NCI-H2171 treated with DMSO at 0.1 percent for 48 hours (cell line): ENCODE data around the gene ATP8A2.
"Not testable (repeated sequence)": the region's sequence is repeated elsewhere in the genome, so short reads cannot be mapped to it uniquely, and the experiment has no call there.

Experiments
- DNase-seq: peaks from one replicate; lab custom pipeline; 2025; lab: John Stamatoyannopoulos, UW

ATP8A2 gene

DNA sequence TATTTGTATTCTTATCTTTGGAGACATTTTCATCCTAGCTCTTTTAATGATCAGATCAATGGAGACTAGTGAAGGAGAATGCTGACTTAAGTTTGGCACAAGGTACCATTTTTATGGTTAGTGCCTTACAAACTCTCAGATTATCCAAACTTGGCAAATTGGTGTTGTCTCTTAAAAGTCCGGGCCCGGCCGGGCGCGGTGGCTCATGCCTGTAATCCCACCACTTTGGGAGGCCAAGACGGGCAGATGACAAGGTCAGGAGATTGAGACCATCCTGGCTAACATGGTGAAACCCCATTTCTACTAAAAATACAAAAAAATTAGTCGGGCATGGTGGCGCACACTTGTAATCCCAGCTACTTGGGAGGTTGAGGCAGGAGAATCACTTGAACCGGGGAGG, 177.2 kb downstream of the ATP8A2 start:
- not testable (repeated sequence) for DNase-seq

- DNase-seq, result peak; percentile 62
These were observed 190.0 kb downstream of the ATP8A2 start for GRCh38 chr13:25561812-25562211.

DNA sequence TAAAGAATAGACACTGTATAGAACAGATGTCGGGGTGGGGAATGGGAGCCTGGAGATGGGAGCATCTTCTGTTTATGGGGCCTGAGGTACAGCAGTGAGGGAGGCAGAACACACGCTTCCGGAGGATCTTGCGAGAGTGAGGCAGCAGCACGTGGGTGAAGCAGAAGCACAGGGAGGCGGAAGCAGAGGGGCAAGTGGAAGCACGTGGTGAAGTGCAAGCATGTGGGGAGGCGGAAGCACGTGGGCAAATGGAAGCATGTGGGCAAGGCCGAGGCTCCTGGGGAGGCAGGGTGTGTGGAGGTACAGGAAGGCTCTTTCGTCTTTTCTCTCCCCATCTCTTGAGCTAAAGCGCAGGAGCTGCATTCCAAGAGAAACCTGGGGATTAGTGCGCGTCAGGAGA, 198.4 kb downstream of the ATP8A2 start:
- DNase-seq, result no peak

DNA sequence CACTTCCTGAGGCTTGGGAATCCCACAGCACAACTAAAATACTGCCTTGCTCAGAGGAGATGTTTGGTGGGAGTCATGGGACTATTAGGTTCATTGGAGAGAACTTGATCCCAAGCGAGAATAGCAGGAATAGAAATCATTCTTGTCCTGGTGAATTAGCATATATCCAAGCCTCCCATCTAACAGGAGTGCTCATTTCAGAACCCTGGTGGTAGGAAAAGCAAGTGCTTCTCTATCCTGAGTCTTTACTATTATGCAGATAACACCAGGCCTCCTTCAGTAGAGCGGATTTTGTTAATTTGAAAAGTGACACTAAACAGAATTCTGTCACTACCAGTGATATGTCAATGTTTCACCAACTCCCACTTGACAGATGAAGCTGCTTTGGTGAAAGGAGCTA, 199.5 kb downstream of the ATP8A2 start:
- no peak for DNase-seq

DNA sequence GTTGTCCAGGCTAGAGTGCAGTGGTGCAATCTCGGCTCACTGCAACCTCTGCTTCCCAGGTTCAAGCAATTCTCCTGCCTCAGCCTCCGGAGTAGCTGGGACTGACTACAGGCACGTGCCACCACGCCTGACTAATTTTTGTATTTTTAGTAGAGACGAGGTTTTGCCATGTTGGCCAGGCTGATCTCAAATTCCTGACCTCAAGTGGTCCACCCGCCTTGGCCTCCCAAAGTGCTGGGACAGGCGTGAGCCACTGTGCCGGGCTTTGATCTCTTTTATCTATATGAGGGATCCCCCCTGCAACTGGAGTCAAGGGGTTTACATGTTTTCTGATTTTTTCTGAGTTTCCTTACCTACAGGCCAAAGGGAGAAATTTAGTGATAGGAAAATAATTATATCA, 200.4 kb downstream of the ATP8A2 start:
- not testable (repeated sequence) for DNase-seq

DNA sequence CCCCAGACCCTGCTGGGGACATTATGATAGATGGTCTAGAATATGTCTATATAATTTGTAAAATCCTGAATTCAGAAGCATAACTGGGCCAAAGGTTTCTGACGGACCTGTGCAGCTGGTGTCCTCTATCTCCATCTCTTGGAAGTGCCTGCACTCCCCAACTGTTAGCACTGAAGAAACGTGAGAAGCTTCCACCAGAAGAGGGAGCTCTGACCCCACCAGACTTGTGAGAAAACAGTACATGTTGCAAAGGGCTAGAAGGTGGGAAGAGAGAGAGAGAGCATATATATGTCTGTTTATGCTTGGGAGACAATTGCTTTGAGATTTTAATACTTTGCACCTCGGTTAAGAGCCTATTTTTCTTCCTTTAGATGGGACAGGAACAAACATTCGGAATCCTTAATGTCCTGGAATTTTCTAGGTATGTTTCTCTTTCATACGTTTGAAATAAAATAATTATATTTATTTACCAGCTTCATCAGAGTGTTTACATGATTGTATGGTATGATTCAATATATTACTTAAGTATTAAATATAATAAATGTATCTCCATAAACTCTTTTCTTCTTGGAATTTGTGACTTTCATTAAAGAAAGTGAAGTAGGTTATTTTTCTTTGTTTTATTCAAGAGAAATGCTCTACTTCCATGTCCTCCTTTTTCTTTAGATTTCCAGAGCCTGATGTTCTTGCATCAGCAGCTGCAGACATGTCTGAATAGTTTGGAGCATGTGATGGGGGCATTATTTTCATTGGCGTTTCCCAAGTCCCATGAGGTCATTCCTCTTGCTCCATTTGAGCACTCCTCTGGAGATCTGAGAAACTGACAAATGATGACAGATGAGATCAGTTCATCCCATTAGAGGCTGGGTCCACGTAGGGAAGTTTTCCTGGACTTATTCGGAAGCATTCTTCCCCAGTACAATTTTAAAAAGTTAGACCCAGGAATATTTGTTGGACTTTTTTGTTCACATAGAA, 202.9 kb downstream of the ATP8A2 start:
- DNase-seq, result peak; percentile 83

DNA sequence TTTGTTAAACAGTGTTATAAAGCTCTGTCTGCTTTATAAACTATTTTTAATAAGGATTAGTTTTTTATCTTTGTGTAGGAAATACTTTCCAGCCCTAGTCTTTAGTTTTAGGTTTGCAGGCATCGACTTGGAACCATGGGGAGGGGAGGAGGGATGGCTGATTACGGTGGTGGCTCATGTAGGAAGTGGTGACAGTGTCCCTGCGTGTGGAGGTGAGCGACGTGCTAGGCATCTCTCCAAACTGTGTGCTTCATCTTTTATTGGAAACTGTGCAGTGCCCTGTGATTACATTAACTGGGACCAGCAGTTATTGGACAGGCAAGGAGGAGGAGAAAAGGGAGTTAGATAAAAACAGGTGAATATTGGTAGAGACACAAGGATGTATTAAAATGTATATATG, 203.8 kb downstream of the ATP8A2 start:
- no peak for DNase-seq

GRCh38 chr13:25578526-25578925, 206.8 kb downstream of the ATP8A2 start:
- DNase-seq, result no peak

- DNase-seq, result no peak
These were observed 207.4 kb downstream of the ATP8A2 start for GRCh38 chr13:25579221-25579620.

DNA sequence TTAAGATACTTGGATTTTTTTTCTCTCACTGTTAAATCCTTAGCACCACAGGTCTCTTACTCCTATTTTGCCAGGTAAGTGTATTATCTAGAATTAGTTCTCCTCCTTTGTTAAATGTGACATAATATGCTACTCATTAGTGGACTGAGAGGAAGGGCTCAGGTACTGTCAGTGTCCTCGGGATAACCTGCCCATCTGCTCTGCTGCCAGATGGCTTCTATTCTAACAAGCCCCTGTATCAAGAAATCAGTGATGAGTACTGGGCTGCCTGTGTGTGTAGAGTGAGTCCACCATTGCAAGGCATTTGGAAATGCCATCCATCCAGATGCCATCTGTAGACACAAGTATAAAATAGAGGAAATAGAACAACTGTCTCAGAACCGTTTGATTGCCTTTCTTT, 209.6 kb downstream of the ATP8A2 start:
- DNase-seq, result peak; percentile 80

GRCh38 chr13:25584087-25584486, 212.3 kb downstream of the ATP8A2 start:
- DNase-seq, result no peak

GRCh38 chr13:25585000-25585399, 213.2 kb downstream of the ATP8A2 start:
- no peak for DNase-seq

DNA sequence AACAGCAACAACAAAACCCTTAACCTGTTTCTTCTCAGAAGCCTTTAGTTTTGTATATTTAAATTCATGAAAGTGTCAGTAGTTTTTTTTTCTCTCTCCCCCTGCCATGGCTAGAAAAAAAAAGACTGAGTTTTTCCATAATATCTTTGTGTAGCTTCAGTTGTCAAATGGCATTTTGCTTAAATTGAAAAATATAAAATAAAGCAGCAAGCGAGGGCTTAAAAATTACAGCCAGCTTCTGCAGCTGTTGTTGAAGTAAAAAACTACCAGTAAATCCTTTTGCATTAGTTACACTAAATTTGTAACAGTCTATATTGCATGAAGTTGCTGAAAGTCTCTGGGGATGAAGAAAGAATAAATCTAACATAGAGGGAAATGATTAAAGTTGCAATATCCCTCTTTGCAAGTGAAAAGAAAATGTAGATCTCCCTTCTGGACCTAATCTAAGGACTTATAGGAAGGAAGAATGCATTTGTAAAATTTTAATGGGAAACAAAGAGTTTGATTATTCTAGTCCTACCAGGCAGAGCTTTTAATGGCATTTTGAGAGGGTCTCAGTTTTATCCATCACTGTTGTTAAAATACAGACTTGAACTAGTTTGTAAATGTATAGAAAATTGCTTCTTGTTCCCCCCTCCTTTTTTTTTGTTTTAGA, 215.7 kb downstream of the ATP8A2 start:
- no peak for DNase-seq

- DNase-seq, result no peak
These were observed 216.7 kb downstream of the ATP8A2 start for GRCh38 chr13:25588336-25589060.

DNA sequence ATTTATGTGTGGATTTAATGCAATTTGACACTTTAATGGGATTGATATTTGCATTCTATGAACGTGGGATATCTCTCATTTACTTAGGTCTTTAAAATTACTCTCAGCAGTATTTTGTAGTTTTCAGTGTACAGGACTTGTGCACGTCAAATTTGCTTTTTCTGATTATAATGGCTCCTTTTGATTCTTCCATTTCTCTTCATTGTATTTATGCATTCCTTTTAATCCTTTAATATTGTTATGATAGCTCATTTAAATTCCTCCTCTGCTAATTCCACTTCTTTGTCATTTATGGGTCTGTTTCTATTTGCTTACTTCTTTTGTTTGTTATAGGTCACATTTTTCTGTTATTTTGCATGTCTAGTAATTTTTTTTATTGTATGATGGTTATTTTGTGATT, 226.6 kb downstream of the ATP8A2 start:
- no peak for DNase-seq

GRCh38 chr13:25602176-25602575, 230.4 kb downstream of the ATP8A2 start:
- no peak for DNase-seq

GRCh38 chr13:25604106-25604505, 232.3 kb downstream of the ATP8A2 start:
- DNase-seq, result no peak

GRCh38 chr13:25607096-25607495, 235.3 kb downstream of the ATP8A2 start:
- DNase-seq, result peak; percentile 3

DNA sequence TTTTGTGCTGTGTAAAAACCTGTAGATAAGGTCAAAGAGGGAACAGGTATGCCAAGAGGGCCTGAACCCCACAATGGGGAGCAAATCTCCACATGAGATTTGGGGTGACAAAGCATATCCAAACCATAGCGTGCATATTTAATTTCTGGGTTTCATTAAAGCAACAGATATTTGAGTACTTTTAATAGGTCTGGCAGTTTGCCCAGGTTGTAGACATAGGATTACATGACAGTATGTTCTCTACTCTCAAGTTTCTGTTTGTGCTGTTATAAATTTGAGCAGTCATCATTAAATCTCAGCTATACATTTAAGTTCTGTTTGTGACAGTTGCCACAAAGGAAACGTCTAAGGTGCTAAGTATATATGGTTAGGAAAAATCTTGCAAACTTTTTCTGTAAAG, 236.4 kb downstream of the ATP8A2 start:
- DNase-seq, result peak; percentile 91

DNA sequence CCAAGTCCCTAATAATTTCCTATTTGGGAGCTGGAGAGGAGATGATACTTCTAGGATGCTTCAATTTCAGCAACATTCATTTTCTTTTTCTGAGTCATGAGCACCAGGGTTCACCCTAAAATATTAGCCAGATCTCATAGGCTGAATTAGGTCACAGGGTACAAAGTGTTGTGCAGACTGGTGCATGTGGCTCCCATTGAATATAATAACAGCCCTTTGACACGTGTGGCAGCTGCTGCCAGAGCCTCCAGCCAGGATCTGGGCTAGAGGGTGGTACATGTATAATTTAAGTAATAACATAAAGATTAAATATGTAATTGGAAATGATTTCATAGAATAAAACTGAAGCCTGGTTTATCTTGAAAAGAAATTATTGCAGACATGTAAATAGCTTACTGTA, 244.9 kb downstream of the ATP8A2 start:
- no peak for DNase-seq

GRCh38 chr13:25619897-25620296, 248.1 kb downstream of the ATP8A2 start:
- DNase-seq, result no peak

- DNase-seq, result peak; percentile 71
These were observed 253.6 kb downstream of the ATP8A2 start for GRCh38 chr13:25625414-25625813.
